ENCODE measurements around the gene TNP1.

GRCh38 chr2:216908300-216908699 lies 48.4 kb upstream of the TNP1 start:
- TF ChIP-seq CTCF (IDR thresholded peaks at IDR 0.05), result no peak
- no peak for TF ChIP-seq POLR2A (IDR thresholded peaks at IDR 0.05)
